Measurements from ENCODE around the gene STK11.
"Not testable (repeated sequence)": the region's sequence is repeated elsewhere in the genome, so short reads cannot be mapped to it uniquely, and the experiment has no call there.

STK11 gene

GRCh38 chr19:1238369-1239303, 33.1 kb downstream of the STK11 start:
- no peak for DNase-seq

DNA sequence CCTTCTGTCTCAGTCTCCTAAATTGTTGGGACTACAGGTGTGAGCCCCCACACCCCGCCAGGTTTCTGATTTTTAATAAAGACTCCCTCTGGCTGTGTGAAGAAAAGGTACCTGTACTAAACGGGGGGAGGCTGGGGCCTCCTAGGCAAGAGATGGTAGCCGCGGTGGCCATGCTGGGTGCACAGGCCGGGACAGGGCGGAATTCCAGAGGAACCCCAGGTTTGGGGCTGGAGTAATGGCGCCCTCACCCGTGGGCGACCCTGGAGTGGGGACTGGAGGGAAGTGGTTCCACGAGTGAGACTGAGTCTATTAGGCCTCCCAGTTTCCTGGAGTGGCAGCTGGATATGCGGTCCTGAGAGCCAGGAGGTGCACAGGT, 33.8 kb downstream of the STK11 start:
- no peak for DNase-seq

- peak; percentile 91 for DNase-seq
These were observed 34.5 kb downstream of the STK11 start for GRCh38 chr19:1239796-1240737.

GRCh38 chr19:1240925-1241324, 35.3 kb downstream of the STK11 start:
- DNase-seq, result no peak

DNA sequence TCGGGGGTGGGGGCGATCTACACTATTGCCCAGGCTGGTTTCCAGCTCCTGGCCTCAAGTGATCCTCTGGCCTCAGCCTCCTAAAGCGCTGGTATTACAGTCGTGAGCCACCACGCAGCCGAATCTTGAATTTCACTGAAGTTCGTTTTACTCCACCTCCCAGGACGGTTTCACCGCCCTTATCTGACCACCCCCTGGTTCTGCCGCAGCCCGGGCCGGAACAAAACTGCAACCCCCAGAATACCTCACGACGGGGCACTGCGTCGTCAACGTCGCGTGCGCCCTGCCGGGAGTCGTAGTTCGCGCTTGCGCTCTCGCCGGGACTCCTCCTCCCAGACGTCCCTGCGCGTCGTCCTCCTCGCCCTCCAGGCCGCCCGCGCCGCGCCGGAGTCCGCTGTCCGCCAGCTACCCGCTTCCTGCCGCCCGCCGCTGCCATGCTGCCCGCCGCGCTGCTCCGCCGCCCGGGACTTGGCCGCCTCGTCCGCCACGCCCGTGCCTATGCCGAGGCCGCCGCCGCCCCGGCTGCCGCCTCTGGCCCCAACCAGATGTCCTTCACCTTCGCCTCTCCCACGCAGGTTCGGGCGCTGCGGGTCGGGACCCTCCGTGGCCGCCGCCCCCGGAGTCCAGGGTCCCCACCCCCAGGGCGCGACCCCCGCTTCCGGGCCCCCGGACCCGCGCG, 36.0 kb downstream of the STK11 start, which contains the start of gene ATP5F1D:
Gene ATP5F1D, plus strand, starts transcription at position 335 of the 679 bp plus-strand sequence. Its CDS starts 100 bp downstream, at position 435.
- peak; percentile 95 for DNase-seq

- peak; percentile 86 for DNase-seq
These were observed 38.5 kb downstream of the STK11 start for GRCh38 chr19:1243768-1244692.

DNA sequence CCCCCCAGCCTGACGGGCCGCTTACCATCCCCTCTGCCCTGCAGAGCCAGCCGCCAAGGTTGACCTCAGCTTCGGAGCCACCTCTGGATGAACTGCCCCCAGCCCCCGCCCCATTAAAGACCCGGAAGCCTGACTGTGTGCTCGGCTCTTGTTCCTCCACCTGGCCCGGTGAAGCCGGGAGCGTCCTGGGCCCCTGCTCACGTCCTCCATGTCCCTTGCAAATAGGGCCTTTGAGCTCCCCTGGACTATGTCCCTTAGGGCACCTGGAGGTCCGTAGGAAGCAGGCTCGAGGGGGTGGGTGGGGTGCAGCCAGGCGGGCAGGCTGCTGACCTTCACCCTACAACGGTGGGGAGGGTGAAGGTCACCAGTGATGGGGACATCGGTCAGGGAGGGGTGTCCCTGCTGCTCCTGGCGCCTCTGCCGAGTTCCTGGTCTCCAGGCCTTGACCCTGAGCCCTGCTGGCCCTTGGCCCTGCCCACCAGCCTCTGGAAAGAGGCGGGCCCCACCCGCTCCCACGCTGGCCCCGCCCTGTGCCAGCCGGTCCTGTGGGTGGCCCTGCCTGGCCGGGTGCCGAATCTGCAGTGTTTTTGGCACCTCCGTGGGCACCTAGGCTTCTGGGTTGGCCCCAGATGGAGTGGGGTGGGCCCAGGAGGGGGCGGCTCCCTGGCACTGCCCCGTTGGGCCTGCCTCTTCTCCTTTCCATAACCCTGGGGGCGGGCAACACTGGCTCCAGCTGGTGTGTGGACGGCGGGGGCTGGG, 39.3 kb downstream of the STK11 start:
- peak; percentile 20 for DNase-seq

GRCh38 chr19:1245494-1246264, 40.1 kb downstream of the STK11 start:
- DNase-seq, result no peak

- not testable (repeated sequence) for DNase-seq
These were observed 40.9 kb downstream of the STK11 start for GRCh38 chr19:1246265-1247087.

- no peak for DNase-seq
These were observed 42.2 kb downstream of the STK11 start for GRCh38 chr19:1247748-1248138.

DNA sequence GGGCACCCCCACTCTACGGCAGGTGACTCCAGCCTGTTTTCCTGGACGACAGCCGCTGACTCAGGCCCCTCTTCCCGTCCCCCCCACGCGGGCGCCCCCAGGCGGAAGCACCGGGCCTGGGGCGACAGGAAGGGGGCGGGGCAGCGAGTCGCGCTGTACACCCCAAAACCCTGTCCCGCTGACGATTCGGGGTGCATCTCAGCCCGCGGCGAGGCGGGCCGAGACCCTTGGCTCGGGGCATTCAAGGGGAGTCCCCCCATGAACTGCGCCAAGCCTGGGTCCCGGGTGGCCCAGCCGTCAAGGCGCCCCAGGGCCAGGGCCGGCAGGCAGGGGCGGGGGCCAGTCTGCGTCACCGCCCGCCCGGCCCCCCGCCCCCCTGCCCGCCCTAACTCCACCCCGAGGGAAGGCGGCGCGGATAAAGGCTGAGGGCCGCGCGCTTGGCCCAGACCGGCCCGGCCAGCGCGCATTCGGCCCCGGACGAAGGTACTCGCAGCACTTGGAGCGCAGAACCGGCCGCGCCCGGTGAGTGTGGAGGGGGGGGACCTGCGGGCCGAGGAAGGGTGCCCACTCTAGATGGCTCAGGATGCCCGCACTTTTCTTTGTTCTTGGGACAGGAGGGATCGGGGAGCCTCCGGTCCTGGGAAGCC, 42.7 kb downstream of the STK11 start, which contains the start of gene MIDN:
Gene MIDN, plus strand, starts transcription at position 445 of the 647 bp plus-strand sequence. CDS start 1,714 bp downstream, outside the sequence.
- DNase-seq, result peak; percentile 65

- peak; percentile 72 for DNase-seq
These were observed 43.3 kb downstream of the STK11 start for GRCh38 chr19:1248786-1249297.

DNA sequence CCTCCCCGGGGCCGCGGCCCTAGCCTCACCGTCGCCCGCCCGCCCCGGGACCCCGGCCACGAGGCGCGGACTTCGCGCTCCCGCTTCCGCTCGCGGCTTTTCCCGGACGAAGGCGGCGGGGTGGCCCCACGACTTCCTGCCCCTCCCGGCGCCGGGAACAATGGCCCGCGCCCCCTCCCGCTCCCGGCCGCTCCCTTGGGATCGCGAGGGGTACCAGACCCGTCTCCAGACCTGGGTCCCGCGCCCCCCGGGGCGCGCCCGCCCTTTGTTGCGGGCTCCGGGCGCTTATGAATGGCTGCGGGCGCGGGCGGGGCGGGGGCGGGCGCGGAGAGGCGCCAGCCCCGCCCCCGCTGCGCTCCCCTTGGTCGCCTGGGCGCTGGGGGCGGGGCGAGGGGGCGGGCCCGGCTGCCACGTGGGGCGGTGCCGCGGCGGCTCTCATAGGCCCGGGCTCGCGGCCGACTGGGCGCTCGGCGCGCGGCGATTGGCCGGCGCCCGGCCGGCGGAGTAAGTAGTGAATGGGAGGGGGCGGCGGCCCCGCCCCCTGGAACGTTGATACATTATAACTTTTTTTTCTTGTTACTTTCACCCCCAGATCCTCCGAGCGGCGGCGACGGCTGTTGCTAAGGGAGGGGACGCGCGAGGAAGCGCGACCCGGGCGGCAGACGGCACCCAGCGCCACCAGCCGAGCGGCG, 43.9 kb downstream of the STK11 start:
- peak; percentile 88 for DNase-seq

- no peak for DNase-seq
These were observed 44.4 kb downstream of the STK11 start for GRCh38 chr19:1249990-1250436.

DNA sequence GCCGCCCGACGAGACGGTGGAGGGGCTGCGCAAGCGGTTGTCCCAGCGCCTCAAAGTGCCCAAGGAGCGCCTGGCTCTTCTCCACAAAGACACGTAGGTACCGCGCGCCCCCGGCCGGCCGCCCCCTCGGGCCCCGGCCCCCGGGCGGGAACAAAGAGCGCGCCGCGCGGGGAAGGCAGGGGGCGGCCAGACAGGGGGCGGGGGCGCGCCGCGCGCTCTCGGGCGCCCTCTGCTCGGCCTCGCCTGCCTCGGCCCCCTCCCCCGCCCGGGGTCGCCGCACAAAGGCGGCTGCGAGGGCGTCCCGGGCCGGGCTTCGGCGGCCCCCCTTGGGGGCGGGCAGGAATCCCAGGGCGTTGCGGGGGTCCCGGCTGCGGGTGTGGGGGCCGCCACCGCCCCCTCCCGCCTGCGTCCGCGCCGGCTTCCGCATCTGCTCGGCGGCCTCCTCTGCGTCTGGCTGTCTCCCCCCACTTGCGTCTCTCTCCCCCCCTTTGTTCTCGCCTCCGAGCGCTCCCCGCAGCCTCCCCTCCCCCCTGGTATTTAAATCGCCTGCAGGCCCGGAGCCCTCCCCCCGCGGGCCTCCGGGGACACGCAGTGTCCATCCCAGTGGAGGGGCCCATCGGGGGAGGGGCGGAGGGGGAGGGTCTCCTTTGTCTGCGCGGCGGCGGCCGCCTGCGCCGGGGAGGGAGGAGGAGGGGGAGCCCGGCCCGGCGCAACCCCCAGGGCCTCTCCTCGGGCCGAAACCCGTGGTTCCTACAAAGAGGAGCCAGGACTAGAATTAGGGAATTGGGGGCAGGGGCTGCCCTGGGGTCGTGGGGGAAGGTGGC, 45.1 kb downstream of the STK11 start:
- peak; percentile 70 for DNase-seq

Measured in midbrain (tissue), 1 donor.